ENCODE data around the gene TP73. TPM values are rescaled to one million over a fixed set of nuclear protein-coding genes. Genes with fewer than 3 reads are reported as not detected.

TP73 gene
- total RNA-seq, 1 experiment from 2014 or later, result 2.6 TPM

- Histone ChIP-seq H3K4me3 (ENCODE audit: low read length) (no peak overlapping the region), H2AFZ (ENCODE audit: low read length) (no peak overlapping the region), H3K27me3 (ENCODE audit: low read length) (no peaks in the 10 kb centered on the region), H3K27ac (ENCODE audit: low read length) (no peak overlapping the region), H3F3A (ENCODE audit: low read length, unreplicated experiment) (no peaks in the 10 kb centered on the region), H4K20me1 (ENCODE audit: low read length) (no peaks in the 10 kb centered on the region), H3K36me3 (ENCODE audit: low read depth, low read length) (no peaks in the 10 kb centered on the region), H3K9me2 (replicated peaks; ENCODE audit: low read length) (no peaks in the 10 kb centered on the region), H3K79me2 (ENCODE audit: low read length) (no peaks in the 10 kb centered on the region), H3K4me2 (ENCODE audit: low read length) (no peak overlapping the region), H3K9ac (ENCODE audit: low read length) (no peak overlapping the region), H3K9me3 (ENCODE audit: low read length) (0 out of 2 replicates have a peak, but pooled peaks cover 6% of the 10 kb centered on the region), H3K4me1 (ENCODE audit: insufficient read depth, low read length) (no peaks in the 10 kb centered on the region)
- BruUV-seq (replicated peaks), result no TSS peak
- no peak for DNase-seq
- ChIA-PET POLR2A (ENCODE audit: unreplicated experiment) (no interaction called here), CTCF (interaction anchor here (0.8 kb wide), 1 partner anchor 15 kb away, joined by 5 read pairs; no protein-coding TSS in a partner anchor)
- no peak for ATAC-seq
- intact Hi-C loops (cut with micrococcal nuclease), result no loop called here
- no peak for TF ChIP-seq EZH2phosphoT487 (IDR thresholded peaks at IDR 0.05; ENCODE audit: borderline replicate concordance, low read length)
- TF ChIP-seq CTCF (conservative IDR thresholded peaks at IDR 0.05; ENCODE audit: low read depth, low read length), result no peak
- TF ChIP-seq EZH2 (IDR thresholded peaks at IDR 0.05; ENCODE audit: low read length, unreplicated experiment), result no peak
Observed at GRCh38 chr1:3603571-3604467, 48.5 kb upstream of the TP73 start.

- no peak overlapping the region for H2AFZ ChIP-seq (ENCODE audit: low read length)
- no peak for DNase-seq
- no peaks in the 10 kb centered on the region for H3F3A ChIP-seq (ENCODE audit: low read length, unreplicated experiment)
- ChIA-PET CTCF (interaction anchor here (0.8 kb wide), 1 partner anchor 14 kb away, joined by 5 read pairs; no protein-coding TSS in a partner anchor), POLR2A (ENCODE audit: unreplicated experiment) (no interaction called here)
- intact Hi-C loops (cut with micrococcal nuclease), result no loop called here
- 0 out of 2 replicates have a peak, but pooled peaks cover 6% of the 10 kb centered on the region for H3K9me3 ChIP-seq (ENCODE audit: low read length)
- H4K20me1 ChIP-seq (ENCODE audit: low read length), result no peaks in the 10 kb centered on the region
- ATAC-seq, result no peak
- H3K36me3 ChIP-seq (ENCODE audit: low read depth, low read length), result no peaks in the 10 kb centered on the region
- TF ChIP-seq EZH2phosphoT487 (IDR thresholded peaks at IDR 0.05; ENCODE audit: borderline replicate concordance, low read length) (no peak), CTCF (conservative IDR thresholded peaks at IDR 0.05; ENCODE audit: low read depth, low read length) (no peak), EZH2 (IDR thresholded peaks at IDR 0.05; ENCODE audit: low read length, unreplicated experiment) (no peak)
- no peak overlapping the region for H3K9ac ChIP-seq (ENCODE audit: low read length)
- H3K4me2 ChIP-seq (ENCODE audit: low read length), result no peak overlapping the region
- H3K9me2 ChIP-seq (replicated peaks; ENCODE audit: low read length), result no peaks in the 10 kb centered on the region
- H3K4me1 ChIP-seq (ENCODE audit: insufficient read depth, low read length), result no peaks in the 10 kb centered on the region
- no peak overlapping the region for H3K4me3 ChIP-seq (ENCODE audit: low read length)
- no peaks in the 10 kb centered on the region for H3K79me2 ChIP-seq (ENCODE audit: low read length)
- H3K27ac ChIP-seq (ENCODE audit: low read length), result no peak overlapping the region
- no peaks in the 10 kb centered on the region for H3K27me3 ChIP-seq (ENCODE audit: low read length)
- no TSS peak for BruUV-seq (replicated peaks)
Observed at GRCh38 chr1:3604468-3604974, 47.8 kb upstream of the TP73 start.

Data from PC-3 (cell line).